GM12865 (cell line): ENCODE data around the gene DYNC1H1.
A peak's percentile ranks its signal among the peaks of the same experiment; 100 is the strongest.

Experiments
- DNase-seq: peaks from one replicate; pipeline ENCODE4 v3.0.0; 2010; ENCODE audit warnings: low read depth
- H3K4me3 ChIP-seq: 2 replicates; pipeline ENCODE4 v1.5.1; 2011; ENCODE audit warnings: mild to moderate bottlenecking, low read depth, low read length, control low read depth
- TF ChIP-seq, protein P1 (sequence below): IDR thresholded peaks from 2 replicates; pipeline ENCODE4 v1.5.1; 2011; ENCODE audit warnings: low read length, control low read depth, low read depth, inconsistent platforms; ENCODE audit not compliant: insufficient read depth; ENCODE audit errors: missing control alignments

DYNC1H1 gene

DNA sequence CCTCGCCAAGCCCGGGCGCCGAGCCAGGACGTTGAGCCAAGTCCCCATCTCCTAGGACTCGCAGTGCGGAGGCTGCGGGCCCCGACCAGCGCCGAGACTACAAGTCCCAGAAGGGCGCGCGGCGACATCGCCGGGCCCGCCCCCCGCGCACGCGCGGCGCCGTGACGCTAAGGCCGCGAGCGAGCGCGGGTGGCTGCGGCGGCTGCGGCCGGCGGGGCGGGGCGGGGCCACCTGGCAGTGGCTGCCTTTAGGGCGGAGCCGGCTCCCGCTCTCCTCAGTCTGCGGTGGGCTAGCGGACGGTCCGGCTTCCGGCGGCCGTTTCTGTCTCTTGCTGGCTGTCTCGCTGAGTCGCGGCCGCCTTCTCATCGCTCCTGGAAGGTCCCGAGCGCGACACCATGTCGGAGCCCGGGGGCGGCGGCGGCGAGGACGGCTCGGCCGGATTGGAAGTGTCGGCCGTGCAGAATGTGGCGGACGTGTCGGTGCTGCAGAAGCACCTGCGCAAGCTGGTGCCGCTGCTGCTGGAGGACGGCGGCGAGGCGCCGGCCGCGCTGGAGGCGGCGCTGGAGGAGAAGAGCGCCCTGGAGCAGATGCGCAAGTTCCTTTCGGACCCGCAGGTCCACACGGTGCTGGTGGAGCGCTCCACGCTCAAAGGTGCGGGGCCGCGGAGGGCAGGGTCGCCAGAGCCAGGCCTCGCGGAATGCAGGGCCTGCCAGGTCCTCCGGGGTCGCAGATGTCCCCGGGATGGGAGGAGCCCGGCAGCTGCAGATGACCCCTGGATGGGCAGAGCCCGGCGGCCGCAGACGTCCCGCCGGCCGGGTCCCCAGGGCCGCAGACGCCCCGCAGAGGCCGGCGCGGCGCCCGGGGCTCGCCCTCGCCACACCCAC lies at the start of gene DYNC1H1:
DYNC1H1 (plus strand) TSS at position 277 of the 884 bp plus-strand sequence; CDS start at position 396, 119 bp downstream.
- peak; percentile 93 for DNase-seq
- TF ChIP-seq, protein P1, sequence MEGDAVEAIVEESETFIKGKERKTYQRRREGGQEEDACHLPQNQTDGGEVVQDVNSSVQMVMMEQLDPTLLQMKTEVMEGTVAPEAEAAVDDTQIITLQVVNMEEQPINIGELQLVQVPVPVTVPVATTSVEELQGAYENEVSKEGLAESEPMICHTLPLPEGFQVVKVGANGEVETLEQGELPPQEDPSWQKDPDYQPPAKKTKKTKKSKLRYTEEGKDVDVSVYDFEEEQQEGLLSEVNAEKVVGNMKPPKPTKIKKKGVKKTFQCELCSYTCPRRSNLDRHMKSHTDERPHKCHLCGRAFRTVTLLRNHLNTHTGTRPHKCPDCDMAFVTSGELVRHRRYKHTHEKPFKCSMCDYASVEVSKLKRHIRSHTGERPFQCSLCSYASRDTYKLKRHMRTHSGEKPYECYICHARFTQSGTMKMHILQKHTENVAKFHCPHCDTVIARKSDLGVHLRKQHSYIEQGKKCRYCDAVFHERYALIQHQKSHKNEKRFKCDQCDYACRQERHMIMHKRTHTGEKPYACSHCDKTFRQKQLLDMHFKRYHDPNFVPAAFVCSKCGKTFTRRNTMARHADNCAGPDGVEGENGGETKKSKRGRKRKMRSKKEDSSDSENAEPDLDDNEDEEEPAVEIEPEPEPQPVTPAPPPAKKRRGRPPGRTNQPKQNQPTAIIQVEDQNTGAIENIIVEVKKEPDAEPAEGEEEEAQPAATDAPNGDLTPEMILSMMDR = no peak
- peak within 1 kb of the TSS; percentile 87 for H3K4me3 ChIP-seq

DNA sequence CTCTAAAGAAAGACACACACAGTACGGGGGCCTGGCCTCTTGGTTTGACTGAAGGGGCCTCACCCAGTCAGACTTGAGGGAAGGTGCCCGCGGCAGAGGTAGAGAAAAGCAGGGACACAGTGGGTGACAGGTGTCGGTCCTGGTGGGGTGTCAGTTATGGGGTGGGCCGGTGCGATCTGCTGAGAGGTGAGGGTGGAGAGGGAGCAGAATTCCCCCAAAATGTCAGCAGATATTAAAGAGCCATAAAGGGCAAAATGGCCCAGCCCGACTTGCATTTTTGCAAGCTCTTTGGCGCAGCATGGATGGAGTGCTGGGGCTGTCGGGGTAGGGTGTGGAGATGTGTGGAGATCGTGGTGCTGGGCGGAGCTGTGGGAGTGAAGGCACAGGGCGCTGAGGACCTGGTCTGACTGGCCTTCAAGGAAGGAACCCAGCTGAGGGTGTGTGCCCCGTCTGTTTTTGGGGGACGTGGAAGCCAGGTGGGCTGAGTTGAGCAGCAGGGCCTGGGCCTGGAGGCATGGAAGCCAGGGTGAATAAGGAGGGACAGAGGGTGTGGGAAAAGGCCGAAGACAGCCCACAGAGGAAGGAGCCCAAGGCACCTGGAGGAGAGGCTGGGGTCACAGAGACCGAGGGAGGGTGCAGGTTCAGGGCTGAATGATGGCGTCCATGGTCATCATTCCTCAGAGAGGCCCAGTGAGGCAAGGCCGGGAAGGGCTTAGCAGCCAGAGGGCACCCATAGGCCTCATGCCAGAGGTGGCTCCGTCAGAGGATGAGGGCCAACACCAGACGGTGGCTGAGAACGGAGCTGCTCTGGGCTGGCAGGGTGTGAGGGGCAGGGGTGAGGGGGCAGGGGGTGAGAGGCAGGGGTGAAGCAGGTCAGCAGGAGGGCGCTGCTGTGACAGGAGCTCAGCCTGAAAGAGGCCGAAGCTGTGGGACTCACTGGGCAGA lies 48.2 kb upstream of the DYNC1H1 start:
- DNase-seq = no peak
- H3K4me3 ChIP-seq = no peak overlapping the region
- TF ChIP-seq, protein P1 = no peak

DNA sequence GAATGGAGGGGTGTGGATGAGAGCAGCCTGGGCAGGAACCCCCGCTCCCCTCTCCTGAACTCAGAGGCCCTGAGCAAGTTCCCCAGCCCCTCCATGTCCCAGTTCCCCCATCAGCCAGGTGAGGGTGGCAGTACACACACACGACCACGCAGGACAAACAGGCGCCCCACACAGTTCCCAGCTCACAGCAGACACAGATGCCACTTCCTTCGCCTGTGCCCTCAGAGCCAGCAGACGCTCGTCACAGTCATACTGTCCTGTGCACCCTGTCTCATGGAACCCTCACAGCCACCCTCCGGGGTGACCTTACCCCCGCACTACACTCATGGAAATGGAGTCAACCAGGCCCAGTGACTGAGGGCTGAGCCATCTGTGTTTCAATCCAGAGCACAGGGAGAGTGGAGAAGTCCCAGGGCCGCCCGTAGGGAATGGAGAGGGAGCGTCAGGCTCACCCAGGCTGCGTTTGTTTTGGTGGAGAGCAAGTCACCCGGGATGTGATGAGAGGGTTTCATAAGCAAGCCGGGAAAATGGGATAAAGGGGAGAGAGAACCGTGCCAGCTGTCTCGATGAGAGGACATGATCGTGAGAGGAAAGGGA lies 47.5 kb upstream of the DYNC1H1 start:
- DNase-seq = no peak
- TF ChIP-seq, protein P1 = no peak
- no peak overlapping the region for H3K4me3 ChIP-seq

DNA sequence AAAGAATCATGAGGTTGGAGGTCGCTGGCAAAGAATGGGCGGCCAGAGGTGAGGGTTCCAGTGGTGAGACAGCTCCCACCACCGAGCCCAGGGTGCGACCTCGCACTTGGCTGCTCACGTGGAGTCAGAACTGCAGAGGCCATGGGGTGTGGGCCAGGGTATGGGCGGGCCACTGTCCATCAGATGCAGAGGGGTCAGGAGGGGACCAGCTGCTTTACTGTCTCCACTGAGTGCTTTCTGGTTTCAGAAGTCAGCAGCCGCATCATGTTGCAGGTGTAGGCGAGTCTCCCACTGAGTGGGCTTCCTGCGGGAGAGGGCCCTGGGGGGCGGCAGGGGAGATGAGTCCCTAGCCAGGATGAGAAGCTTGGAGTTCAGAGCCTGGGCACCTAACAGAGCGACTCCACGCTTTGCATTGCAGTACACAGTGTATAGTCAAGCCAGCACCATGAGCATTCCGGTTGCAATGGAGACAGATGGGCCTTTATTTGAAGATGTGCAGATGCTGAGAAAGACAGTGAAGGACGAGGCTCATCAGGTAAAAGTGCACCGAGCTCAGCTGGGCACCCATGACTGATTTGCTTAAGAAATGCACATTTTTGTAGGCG lies 46.9 kb upstream of the DYNC1H1 start:
- no peak overlapping the region for H3K4me3 ChIP-seq
- TF ChIP-seq, protein P1 = no peak
- no peak for DNase-seq

DNA sequence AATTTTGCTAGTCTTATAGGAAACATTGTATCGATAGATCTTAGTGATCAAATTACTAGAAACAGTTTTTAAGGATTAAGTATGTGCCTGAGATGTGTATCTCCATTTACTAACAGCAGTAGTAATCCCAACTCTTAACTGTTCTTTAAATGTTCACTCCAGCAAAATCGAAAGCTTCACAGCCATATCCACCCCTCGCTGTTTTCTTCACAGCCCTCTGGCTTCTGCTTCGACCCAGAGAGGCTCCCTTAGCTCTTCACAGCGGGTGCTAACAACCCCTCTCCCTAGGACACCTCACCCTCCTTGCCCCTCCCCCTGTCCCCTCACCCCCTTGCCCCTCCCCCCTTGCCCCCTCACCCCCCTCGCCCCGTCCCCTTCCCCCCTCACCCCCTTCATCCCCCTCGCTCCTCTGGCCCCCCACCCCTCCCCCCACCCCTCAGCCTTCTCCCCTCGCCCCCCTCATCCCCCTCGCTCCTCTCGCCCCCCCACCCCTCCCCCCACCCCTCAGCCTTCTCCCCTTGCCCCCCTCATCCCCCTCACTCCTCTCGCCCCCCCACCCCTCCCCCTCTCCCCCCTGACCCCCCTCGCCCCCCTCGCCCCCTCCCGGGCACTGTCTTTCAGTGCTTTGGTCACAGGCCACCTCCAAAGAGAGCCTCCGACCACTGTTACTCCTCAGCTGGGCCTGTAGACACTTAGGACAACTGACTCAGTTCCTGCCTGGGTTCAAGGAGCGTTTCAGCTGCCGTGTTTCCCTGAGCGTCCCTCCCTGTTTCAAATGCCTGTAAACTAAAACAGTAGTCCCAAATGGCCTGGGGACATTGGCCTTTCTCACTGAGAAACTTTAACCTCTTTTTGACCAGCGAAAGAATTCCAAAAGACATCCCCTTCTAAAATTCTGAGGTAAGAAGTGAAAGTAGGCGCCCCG lies 46.0 kb upstream of the DYNC1H1 start:
- TF ChIP-seq, protein P1 = no peak
- H3K4me3 ChIP-seq = no peak overlapping the region
- DNase-seq = no peak

DNA sequence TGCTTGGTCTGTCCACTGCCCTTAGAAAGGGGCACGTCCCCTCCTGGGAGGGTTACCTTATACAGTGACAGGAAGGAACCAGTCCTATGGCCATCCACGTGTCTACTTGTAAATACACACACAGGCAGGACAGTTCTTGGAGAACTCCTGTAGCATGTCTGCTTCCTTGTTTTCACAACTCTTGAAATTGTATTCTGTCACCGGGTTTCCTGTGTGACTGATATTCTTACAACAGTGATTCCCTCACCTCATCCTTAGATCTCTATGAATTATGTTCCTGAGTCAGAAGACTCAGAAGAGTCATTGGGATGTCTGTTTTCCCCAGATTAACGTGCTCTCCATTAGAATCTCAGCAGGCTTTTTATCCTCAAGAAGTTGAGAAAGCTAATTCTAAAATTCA lies 44.1 kb upstream of the DYNC1H1 start:
- DNase-seq = no peak
- no peak overlapping the region for H3K4me3 ChIP-seq
- TF ChIP-seq, protein P1 = no peak
